Tibial nerve (tissue), 4 donors: ENCODE measurements around the gene FAM78B.

Experiments
- EP300 ChIP-seq, 2 donors: sonication (generic); formaldehyde crosslinking; IDR thresholded peaks; one replicate each; pipeline ENCODE4 v1.6.1; 2017; ENCODE audit warnings: antibody characterized with exemption in 2 of 2, mild to moderate bottlenecking in 1 of 2
- POLR2A ChIP-seq, 2 donors: fragments of 450-650 bp; IDR thresholded peaks; one replicate each; pipeline ENCODE4 v1.6.1; 2017; ENCODE audit warnings: antibody characterized with exemption in 2 of 2, mild to moderate bottlenecking in 2 of 2, moderate library complexity in 2 of 2
- TF ChIP-seq, protein P1 (sequence below), 5 experiments: fragments of 200-600 bp in 3 of 5; fragments of 450-650 bp in 2 of 5; sonication (generic) in 3 of 5; IDR thresholded peaks; one replicate each; pipeline ENCODE4 v1.5.1; 2016 to 2019; ENCODE audit warnings: antibody characterized with exemption in 5 of 5, mild to moderate bottlenecking in 3 of 5, moderate library complexity in 2 of 5

DNA sequence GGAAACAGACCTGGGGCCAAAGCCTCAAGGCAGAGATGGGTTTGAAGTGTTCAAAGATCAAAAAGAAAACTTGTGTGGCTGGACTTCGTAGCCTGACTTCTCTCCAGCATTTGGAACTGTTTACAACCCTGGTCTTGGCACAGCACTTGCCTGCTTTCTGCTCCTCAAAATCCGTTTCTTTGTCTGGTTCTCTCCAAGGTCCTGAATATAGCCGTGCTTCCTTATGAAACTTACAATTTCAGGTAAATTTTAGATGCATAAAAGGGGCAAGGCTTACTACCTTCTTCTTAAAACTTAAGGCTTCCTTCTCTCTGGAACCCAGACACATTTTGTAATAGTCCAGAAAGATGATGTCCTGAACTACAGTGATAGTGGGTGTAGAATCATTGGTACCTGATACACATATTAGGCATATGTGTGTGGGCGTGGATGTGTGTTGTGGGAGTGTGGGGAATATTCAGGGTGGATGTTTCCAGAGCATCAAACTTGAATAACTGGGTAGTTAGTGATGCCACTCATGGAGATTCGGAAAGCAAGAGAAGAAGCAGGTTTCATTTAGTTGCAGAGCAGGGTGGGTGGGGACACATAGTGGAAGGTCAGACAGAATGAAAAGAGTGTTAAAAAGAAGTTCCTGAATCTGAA, 26.4 kb upstream of the FAM78B start:
- TF ChIP-seq, protein P1, sequence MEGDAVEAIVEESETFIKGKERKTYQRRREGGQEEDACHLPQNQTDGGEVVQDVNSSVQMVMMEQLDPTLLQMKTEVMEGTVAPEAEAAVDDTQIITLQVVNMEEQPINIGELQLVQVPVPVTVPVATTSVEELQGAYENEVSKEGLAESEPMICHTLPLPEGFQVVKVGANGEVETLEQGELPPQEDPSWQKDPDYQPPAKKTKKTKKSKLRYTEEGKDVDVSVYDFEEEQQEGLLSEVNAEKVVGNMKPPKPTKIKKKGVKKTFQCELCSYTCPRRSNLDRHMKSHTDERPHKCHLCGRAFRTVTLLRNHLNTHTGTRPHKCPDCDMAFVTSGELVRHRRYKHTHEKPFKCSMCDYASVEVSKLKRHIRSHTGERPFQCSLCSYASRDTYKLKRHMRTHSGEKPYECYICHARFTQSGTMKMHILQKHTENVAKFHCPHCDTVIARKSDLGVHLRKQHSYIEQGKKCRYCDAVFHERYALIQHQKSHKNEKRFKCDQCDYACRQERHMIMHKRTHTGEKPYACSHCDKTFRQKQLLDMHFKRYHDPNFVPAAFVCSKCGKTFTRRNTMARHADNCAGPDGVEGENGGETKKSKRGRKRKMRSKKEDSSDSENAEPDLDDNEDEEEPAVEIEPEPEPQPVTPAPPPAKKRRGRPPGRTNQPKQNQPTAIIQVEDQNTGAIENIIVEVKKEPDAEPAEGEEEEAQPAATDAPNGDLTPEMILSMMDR (IDR thresholded peaks at IDR 0.05) = no peak
- no peak for TF ChIP-seq POLR2A (IDR thresholded peaks at IDR 0.05)
- no peak for TF ChIP-seq EP300 (IDR thresholded peaks at IDR 0.05)
